K562 (cell line): ENCODE measurements around the gene SOX14. TPM values are rescaled to one million over a fixed set of nuclear protein-coding genes. Genes with fewer than 3 reads are reported as not detected.

Source experiments
- ATAC-seq: fragments of 200-7000 bp; cut with Tn5 transposase; 3 replicates; pipeline ENCODE4 v1.9.1; 2020; ENCODE audit warnings: moderate library complexity
- BruUV-seq: library from RNA; stranded (reverse); fragments of 400-500 nt; replicated peaks from 2 replicates; lab custom pipeline; 2021; lab: Mats Ljungman, UMichigan
- CTCF ChIA-PET: fragments of 300-600 bp; formaldehyde crosslinking; extraction: SDS; loops from one replicate; lab custom pipeline; 2021; ENCODE audit warnings: low intra/inter-chr PET ratio; lab: Yijun Ruan, JAX
- POLR2A ChIA-PET: fragments of 300-600, 350-650 bp; sonication (Branson Sonifier 250); formaldehyde crosslinking; extraction: SDS; loops from one replicate; lab custom pipeline; 2021; ENCODE audit warnings: antibody characterized with exemption, inconsistent platforms; lab: Yijun Ruan, JAX
- DNase-seq, 4 experiments: peaks; one replicate each; pipeline versions ENCODE4 v3.0.0 to v3.0.0-alpha.2; 2011 to 2018; ENCODE audit warnings: low spot score in 3 of 4, mixed read lengths in 3 of 4; ENCODE audit errors: extremely low read depth in 1 of 4
- FAIRE-seq: peaks from 2 replicates; lab custom pipeline; 2011; peaks lifted over from hg19 to GRCh38; lab: Jason Lieb, UNC
- H2AFZ ChIP-seq: 2 replicates; pipeline ENCODE4 v1.6.0; 2011; ENCODE audit warnings: low read depth, low read length, control low read depth, inconsistent platforms
- H3K27ac ChIP-seq: fragments of 200-600 bp; 3 replicates; pipeline ENCODE4 v1.8.0; 2011; ENCODE audit warnings: low read depth, mild to moderate bottlenecking, control low read depth, inconsistent platforms, low read length, moderate library complexity, mixed read lengths; ENCODE audit errors: extremely low read depth
- H3K27me3 ChIP-seq, 2 experiments: fragments of 300-600 bp in 1 of 2; 2 replicates in 1 of 2; 3 replicates in 1 of 2; pipeline versions ENCODE4 v1.6.0 to v1.8.0; 2011; ENCODE audit warnings: inconsistent platforms in 2 of 2, low read length in 2 of 2, mild to moderate bottlenecking in 1 of 2, mixed read lengths in 1 of 2, moderate library complexity in 1 of 2; ENCODE audit not compliant: control insufficient read depth in 2 of 2, insufficient read depth in 2 of 2
- H3K36me3 ChIP-seq: fragments of 300-600 bp; 3 replicates; pipeline ENCODE4 v1.8.0; 2011; ENCODE audit warnings: mild to moderate bottlenecking, low read length, inconsistent platforms; ENCODE audit not compliant: control insufficient read depth, insufficient read depth
- H3K4me1 ChIP-seq, 2 experiments: fragments of 200-600 bp in 1 of 2; replicated peaks in 1 of 2; 2 replicates in 1 of 2; 3 replicates in 1 of 2; pipeline versions ENCODE4 v1.5.1 to v1.8.0; 2011; ENCODE audit warnings: inconsistent platforms in 2 of 2, low read length in 2 of 2, mild to moderate bottlenecking in 1 of 2, mixed read lengths in 1 of 2, moderate library complexity in 1 of 2; ENCODE audit not compliant: control insufficient read depth in 2 of 2, insufficient read depth in 2 of 2
- H3K4me2 ChIP-seq: 2 replicates; pipeline ENCODE4 v1.6.1; 2011; ENCODE audit warnings: low read length, control low read depth, inconsistent platforms, mixed read lengths; ENCODE audit not compliant: insufficient read depth
- H3K4me3 ChIP-seq: fragments of 200-600 bp; sonication (generic), shearing (Covaris generic); 2 replicates; pipeline ENCODE4 v1.5.1; 2016; ENCODE audit warnings: control low read depth, inconsistent platforms
- H3K79me2 ChIP-seq: fragments of 200-600 bp; 3 replicates; pipeline ENCODE4 v1.8.0; 2011; ENCODE audit warnings: low read length, inconsistent platforms; ENCODE audit not compliant: control insufficient read depth, insufficient read depth
- H3K9ac ChIP-seq, 2 experiments: 2 replicates each; pipeline versions ENCODE4 v1.6.0 to v1.6.1; 2011; ENCODE audit warnings: low read depth in 2 of 2, low read length in 2 of 2, control low read depth in 1 of 2, inconsistent platforms in 1 of 2, mild to moderate bottlenecking in 1 of 2, mixed read lengths in 1 of 2; ENCODE audit not compliant: insufficient read depth in 1 of 2
- H3K9me1 ChIP-seq: one replicate; pipeline ENCODE4 v1.6.0; 2011; ENCODE audit warnings: inconsistent platforms, mild to moderate bottlenecking, low read length, moderate library complexity; ENCODE audit not compliant: control insufficient read depth, insufficient read depth
- H3K9me3 ChIP-seq: replicated peaks from 2 replicates; pipeline ENCODE4 v1.5.1; 2011; ENCODE audit warnings: low read depth, low read length, inconsistent platforms; ENCODE audit not compliant: control insufficient read depth, insufficient read depth
- H4K20me1 ChIP-seq: replicated peaks from 2 replicates; pipeline ENCODE4 v1.6.1; 2011; ENCODE audit warnings: low read length, inconsistent platforms, mixed read lengths; ENCODE audit not compliant: control insufficient read depth, insufficient read depth
- NCOA2 ChIP-seq, 2 experiments: fragments of 450-650 bp; IDR thresholded peaks; 2 replicates each; pipeline ENCODE4 v1.6.1; 2018; ENCODE audit warnings: mild to moderate bottlenecking in 2 of 2, moderate library complexity in 1 of 2; ENCODE audit not compliant: partially characterized antibody in 2 of 2
- NKRF ChIP-seq: fragments of 450-650 bp; IDR thresholded peaks from 2 replicates; pipeline ENCODE4 v1.6.1; 2016; ENCODE audit warnings: borderline replicate concordance
- WGBS: fragments of 100-300 bp; shearing (Covaris generic); methylation state at CpG from one replicate; pipeline ENCODE4 v1.1.6; 2016; ENCODE audit warnings: low coverage, mixed read lengths; ENCODE audit not compliant: insufficient coverage; ENCODE audit errors: missing lambda C conversion rate; 5-methylcytosine and 5-hydroxymethylcytosine counted together
- in situ Hi-C: fragments of 300-500 bp; cut with MboI; formaldehyde crosslinking; loops from 4 replicates; pipeline ENCODE4 v1.15.0; 2018; ENCODE audit warnings: inconsistent platforms, mixed read lengths
- intact Hi-C: fragments of 100-400 bp; cut with micrococcal nuclease; formaldehyde crosslinking; loops from 2 replicates; pipeline ENCODE4 v1.14.2; 2022
- polyA plus RNA-seq, 8 experiments: library from polyadenylated mRNA; depleted of rRNA in 4 of 8; stranded (reverse) in 5 of 8; unstranded in 3 of 8; fragments of >200 nt; fragmentation: Nextera tagmentation in 2 of 8; fragmentation: Illumina TruSeq in 1 of 8; extraction: Ambion mirVana in 2 of 8; extraction: Trizol in 1 of 8; gene quantifications; 2 replicates each; pipeline versions ENCODE4 v1.2.1 to v1.2.3, GENCODE V29; 2011 to 2014; ENCODE audit warnings: inconsistent platforms in 1 of 8, missing spikeins in 1 of 8
- total RNA-seq, 7 experiments: library from RNA; depleted of rRNA in 6 of 7; stranded (reverse); fragments of >200 nt in 6 of 7; fragmentation: Illumina TruSeq in 2 of 7; extraction: Trizol in 2 of 7; gene quantifications; 2 replicates each; pipeline versions ENCODE4 v1.2.1 to v1.2.3, GENCODE V29; 2011 to 2021; ENCODE audit warnings: low replicate concordance in 1 of 7

Gene SOX14
- total and polyA plus RNA-seq, 9 of the 15 experiments (the other 6 are each of a cell fraction or from before 2014, with no cell fraction given): not detected

- intact Hi-C loops (no loop called here), in situ Hi-C loops (no loop called here)
- Histone ChIP-seq H3K9me1 (no peaks in the 10 kb centered on the region), H3K4me3 (no peak overlapping the region), H3K79me2 (no peaks in the 10 kb centered on the region), H4K20me1 (no peaks in the 10 kb centered on the region), H3K36me3 (no peaks in the 10 kb centered on the region), H3K4me2 (no peak overlapping the region), H3K9ac (no peak overlapping the region), H2AFZ (no peak overlapping the region), H3K4me1 (peaks cover 0 to 13% of the 10 kb centered on the region in 2 experiments; a peak in 1 of 5 replicates), H3K27me3 (peaks cover 13 to 72% of the 10 kb centered on the region in 2 experiments; a peak in 4 of 5 replicates), H3K9me3 (no peaks in the 10 kb centered on the region), H3K27ac (no peak overlapping the region)
- DNase-seq: no peak
- BruUV-seq: no TSS peak
- POLR2A ChIA-PET: no interaction called here
- CTCF ChIA-PET: no interaction called here
- ATAC-seq: no peak
- 4% methylated on average over 23 of the region's 36 CpGs for WGBS
- TF ChIP-seq NCOA2 (IDR thresholded peaks at IDR 0.05; ENCODE audit: partially characterized antibody in 2 of 2) (no peak), NKRF (no peak)
- FAIRE-seq: no peak
These were observed 3.6 kb downstream of the SOX14 start for GRCh38 chr3:137767538-137768360.
